Mesothelial cell of epicardium (in vitro differentiated cells): ENCODE results near the gene PERP. TPM values are rescaled to one million over a fixed set of nuclear protein-coding genes. Genes with fewer than 3 reads are reported as not detected.

Experiments
- DNase-seq, 2 experiments: peaks; one replicate each; pipeline ENCODE4 v3.0.0; 2021; ENCODE audit warnings: low spot score in 2 of 2; ENCODE audit not compliant: unreplicated experiment in 2 of 2
- H3K27ac Mint-ChIP-seq: 2 replicates; pipeline ENCODE4 v1.8.0; 2021; ENCODE audit warnings: mixed read lengths
- H3K27me3 Mint-ChIP-seq: 2 replicates; pipeline ENCODE4 v1.8.0; 2021; ENCODE audit warnings: low read depth, mixed read lengths
- H3K36me3 Mint-ChIP-seq: 2 replicates; pipeline ENCODE4 v1.8.0; 2021; ENCODE audit warnings: mixed read lengths
- H3K4me1 Mint-ChIP-seq: 2 replicates; pipeline ENCODE4 v1.8.0; 2021; ENCODE audit warnings: mixed read lengths
- H3K4me3 Mint-ChIP-seq: 2 replicates; pipeline ENCODE4 v1.8.0; 2021; ENCODE audit warnings: mild to moderate bottlenecking, moderate library complexity, mixed read lengths
- H3K9me3 Mint-ChIP-seq: 2 replicates; pipeline ENCODE4 v1.8.0; 2021; ENCODE audit warnings: mixed read lengths
- CTCF ChIP-seq: fragments of 200-600 bp; sonication (generic); IDR thresholded peaks from one replicate; pipeline ENCODE4 v1.5.0; 2021; ENCODE audit warnings: antibody characterized with exemption; ENCODE audit not compliant: unreplicated experiment
- total RNA-seq: library from RNA; stranded (reverse); gene quantifications from 3 replicates; pipeline ENCODE4 v1.2.1, GENCODE V29; 2021

The PERP gene
- total RNA-seq, 1 donor from 2014 or later: 55.6 TPM

GRCh38 chr6:138073264-138073663, 34.0 kb downstream of the PERP start:
- no peaks in the 10 kb centered on the region for H3K4me1 Mint-ChIP-seq
- H3K27ac Mint-ChIP-seq: no peak overlapping the region
- peaks cover 18% of the 10 kb centered on the region for H3K9me3 Mint-ChIP-seq
- no peaks in the 10 kb centered on the region for H3K27me3 Mint-ChIP-seq
- peaks cover 3% of the 10 kb centered on the region for H3K36me3 Mint-ChIP-seq
- no peak for TF ChIP-seq CTCF
- H3K4me3 Mint-ChIP-seq: no peak overlapping the region
- no peak for DNase-seq

- Mint-ChIP-seq H3K9me3 (peaks cover 22% of the 10 kb centered on the region), H3K4me1 (no peaks in the 10 kb centered on the region), H3K27ac (no peak overlapping the region), H3K4me3 (no peak overlapping the region), H3K36me3 (no peaks in the 10 kb centered on the region), H3K27me3 (no peaks in the 10 kb centered on the region)
- TF ChIP-seq CTCF: no peak
- DNase-seq: no peak
Observed at GRCh38 chr6:138063726-138064125, 43.5 kb downstream of the PERP start.

GRCh38 chr6:138054982-138055381, 52.2 kb downstream of the PERP start:
- peaks cover 56% of the 10 kb centered on the region for H3K9me3 Mint-ChIP-seq
- DNase-seq: no peak
- H3K27ac Mint-ChIP-seq: no peak overlapping the region
- H3K4me1 Mint-ChIP-seq: peaks cover 4% of the 10 kb centered on the region
- no peak for TF ChIP-seq CTCF
- H3K36me3 Mint-ChIP-seq: peaks cover 6% of the 10 kb centered on the region
- H3K4me3 Mint-ChIP-seq: no peak overlapping the region
- H3K27me3 Mint-ChIP-seq: no peaks in the 10 kb centered on the region

GRCh38 chr6:138052783-138053182, 54.4 kb downstream of the PERP start:
- H3K4me3 Mint-ChIP-seq: no peak overlapping the region
- no peak for DNase-seq
- TF ChIP-seq CTCF: no peak
- H3K27ac Mint-ChIP-seq: no peak overlapping the region
- H3K9me3 Mint-ChIP-seq: peaks cover 50% of the 10 kb centered on the region
- peaks cover 4% of the 10 kb centered on the region for H3K4me1 Mint-ChIP-seq
- no peaks in the 10 kb centered on the region for H3K27me3 Mint-ChIP-seq
- peaks cover 6% of the 10 kb centered on the region for H3K36me3 Mint-ChIP-seq

- Mint-ChIP-seq H3K27ac (no peak overlapping the region), H3K27me3 (no peaks in the 10 kb centered on the region), H3K4me1 (no peaks in the 10 kb centered on the region), H3K9me3 (peaks cover 28% of the 10 kb centered on the region), H3K36me3 (no peaks in the 10 kb centered on the region), H3K4me3 (no peak overlapping the region)
- no peak for TF ChIP-seq CTCF
- no peak for DNase-seq
Observed at GRCh38 chr6:138044972-138045371, 62.2 kb downstream of the PERP start.

GRCh38 chr6:138044458-138044857, 62.8 kb downstream of the PERP start:
- no peak for TF ChIP-seq CTCF
- Mint-ChIP-seq H3K27ac (no peak overlapping the region), H3K4me1 (no peaks in the 10 kb centered on the region), H3K27me3 (no peaks in the 10 kb centered on the region), H3K9me3 (peaks cover 28% of the 10 kb centered on the region), H3K36me3 (no peaks in the 10 kb centered on the region), H3K4me3 (no peak overlapping the region)
- no peak for DNase-seq
